ENCODE results near the gene STAT2.

STAT2 gene

GRCh38 chr12:56297400-56297799, 62.5 kb downstream of the STAT2 start:
- TF ChIP-seq, protein P1, sequence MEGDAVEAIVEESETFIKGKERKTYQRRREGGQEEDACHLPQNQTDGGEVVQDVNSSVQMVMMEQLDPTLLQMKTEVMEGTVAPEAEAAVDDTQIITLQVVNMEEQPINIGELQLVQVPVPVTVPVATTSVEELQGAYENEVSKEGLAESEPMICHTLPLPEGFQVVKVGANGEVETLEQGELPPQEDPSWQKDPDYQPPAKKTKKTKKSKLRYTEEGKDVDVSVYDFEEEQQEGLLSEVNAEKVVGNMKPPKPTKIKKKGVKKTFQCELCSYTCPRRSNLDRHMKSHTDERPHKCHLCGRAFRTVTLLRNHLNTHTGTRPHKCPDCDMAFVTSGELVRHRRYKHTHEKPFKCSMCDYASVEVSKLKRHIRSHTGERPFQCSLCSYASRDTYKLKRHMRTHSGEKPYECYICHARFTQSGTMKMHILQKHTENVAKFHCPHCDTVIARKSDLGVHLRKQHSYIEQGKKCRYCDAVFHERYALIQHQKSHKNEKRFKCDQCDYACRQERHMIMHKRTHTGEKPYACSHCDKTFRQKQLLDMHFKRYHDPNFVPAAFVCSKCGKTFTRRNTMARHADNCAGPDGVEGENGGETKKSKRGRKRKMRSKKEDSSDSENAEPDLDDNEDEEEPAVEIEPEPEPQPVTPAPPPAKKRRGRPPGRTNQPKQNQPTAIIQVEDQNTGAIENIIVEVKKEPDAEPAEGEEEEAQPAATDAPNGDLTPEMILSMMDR (IDR thresholded peaks at IDR 0.05; ENCODE audit: low read depth, low read length): no peak
- peaks cover 57% of the 10 kb centered on the region for H3K36me3 ChIP-seq

GRCh38 chr12:56296295-56296694, 63.6 kb downstream of the STAT2 start:
- no peaks in the 10 kb centered on the region for H3K9me3 ChIP-seq (ENCODE audit: severe bottlenecking)
- peaks cover 62% of the 10 kb centered on the region for H3K36me3 ChIP-seq
- DNase-seq: no peak
- H3K27ac ChIP-seq: no peak overlapping the region
- no peak overlapping the region for H3K4me3 ChIP-seq (ENCODE audit: low read depth, low read length)
- TF ChIP-seq, protein P1 (IDR thresholded peaks at IDR 0.05; ENCODE audit: low read depth, low read length): no peak
- H3K27me3 ChIP-seq (ENCODE audit: insufficient read depth, low read depth, severe bottlenecking): no peaks in the 10 kb centered on the region

More at GRCh38 chr12:56297400-56297799, 62.5 kb downstream of the STAT2 start:
- no peak overlapping the region for H3K27ac ChIP-seq
- H3K27me3 ChIP-seq (ENCODE audit: insufficient read depth, low read depth, severe bottlenecking): no peaks in the 10 kb centered on the region
- DNase-seq: no peak
- no peaks in the 10 kb centered on the region for H3K9me3 ChIP-seq (ENCODE audit: severe bottlenecking)
- H3K4me3 ChIP-seq (ENCODE audit: low read depth, low read length): no peak overlapping the region

- Histone ChIP-seq H3K4me3 (ENCODE audit: low read depth, low read length) (no peak overlapping the region), H3K36me3 (peaks cover 84% of the 10 kb centered on the region), H3K27ac (no peak overlapping the region), H3K27me3 (ENCODE audit: insufficient read depth, low read depth, severe bottlenecking) (no peaks in the 10 kb centered on the region), H3K9me3 (ENCODE audit: severe bottlenecking) (no peaks in the 10 kb centered on the region)
- TF ChIP-seq, protein P1 (IDR thresholded peaks at IDR 0.05; ENCODE audit: low read depth, low read length): no peak
- DNase-seq: no peak
These were observed 66.1 kb downstream of the STAT2 start for GRCh38 chr12:56293795-56294194.
